H1 (cell line): Measurements from ENCODE around the gene PRKACA. TPM values are rescaled to one million over a fixed set of nuclear protein-coding genes. Genes with fewer than 3 reads are reported as not detected.
A peak's percentile ranks its signal among the peaks of the same experiment; 100 is the strongest.

Source experiments
- CTCF ChIA-PET: fragments of 300-600 bp; sonication (Branson Sonifier 250); formaldehyde crosslinking; loops from one replicate; lab custom pipeline; 2021; ENCODE audit not compliant: partially characterized antibody; lab: Charles Lee
- POLR2A ChIA-PET: fragments of 300-600 bp; sonication (Branson Sonifier 250); formaldehyde crosslinking; loops from one replicate; lab custom pipeline; 2021; ENCODE audit warnings: inconsistent platforms; ENCODE audit not compliant: partially characterized antibody; lab: Charles Lee
- DNase-seq, 2 experiments: peaks; one replicate each; pipeline versions ENCODE4 v3.0.0 to v3.0.0-alpha.2; 2010 to 2022; ENCODE audit warnings: low spot score in 2 of 2, low read depth in 1 of 2, mixed read lengths in 1 of 2
- FAIRE-seq: peaks from 2 replicates; lab custom pipeline; 2011; peaks lifted over from hg19 to GRCh38; lab: Jason Lieb, UNC
- H2AFZ ChIP-seq: 2 replicates; pipeline ENCODE4 v1.8.1; 2012; ENCODE audit warnings: low read length, inconsistent platforms
- H2AK5ac ChIP-seq: 2 replicates; pipeline ENCODE4 v1.6.1; 2013; ENCODE audit warnings: low read depth, low read length
- H2BK120ac ChIP-seq: replicated peaks from 2 replicates; pipeline ENCODE3; 2013; ENCODE audit warnings: low read depth, low read length, inconsistent platforms
- H2BK12ac ChIP-seq: 2 replicates; pipeline ENCODE4 v1.6.1; 2013; ENCODE audit warnings: low read depth, low read length
- H2BK15ac ChIP-seq: 2 replicates; pipeline ENCODE4 v1.6.1; 2013; ENCODE audit warnings: low read length
- H2BK20ac ChIP-seq: 2 replicates; pipeline ENCODE4 v1.6.1; 2013; ENCODE audit warnings: low read length
- H2BK5ac ChIP-seq: 2 replicates; pipeline ENCODE4 v1.6.1; 2013; ENCODE audit warnings: low read depth, low read length
- H3K14ac ChIP-seq: 2 replicates; pipeline ENCODE4 v1.6.1; 2013; ENCODE audit warnings: inconsistent platforms; ENCODE audit not compliant: insufficient read length
- H3K18ac ChIP-seq: 2 replicates; pipeline ENCODE4 v1.6.1; 2013; ENCODE audit warnings: low read length; ENCODE audit errors: extremely low read depth
- H3K23ac ChIP-seq: 2 replicates; pipeline ENCODE4 v1.6.1; 2013; ENCODE audit warnings: inconsistent platforms; ENCODE audit not compliant: insufficient read length
- H3K23me2 ChIP-seq: 2 replicates; pipeline ENCODE4 v1.6.1; 2013; ENCODE audit warnings: low read depth, low read length
- H3K27ac ChIP-seq: 2 replicates; pipeline ENCODE4 v1.6.1; 2011; ENCODE audit warnings: low read depth, low read length, inconsistent platforms
- H3K27me3 ChIP-seq, 4 experiments: replicated peaks in 1 of 4; 1 replicate in 1 of 4; 2 replicates in 3 of 4; pipeline versions ENCODE4 v1.6.1 to v1.8.1; 2011 to 2013; ENCODE audit warnings: low read length in 3 of 4, mild to moderate bottlenecking in 3 of 4, inconsistent platforms in 2 of 4, mixed read lengths in 2 of 4, moderate library complexity in 1 of 4; ENCODE audit not compliant: control insufficient read depth in 3 of 4, insufficient read depth in 3 of 4; ENCODE audit errors: extremely low read depth in 1 of 4
- H3K36me3 ChIP-seq, 4 experiments: 2 replicates each; pipeline versions ENCODE4 v1.6.1 to v1.8.1; 2011 to 2013; ENCODE audit warnings: mild to moderate bottlenecking in 4 of 4, low read length in 3 of 4, moderate library complexity in 2 of 4, control low read depth in 1 of 4, inconsistent platforms in 1 of 4; ENCODE audit not compliant: insufficient read depth in 4 of 4, control insufficient read depth in 2 of 4
- H3K4ac ChIP-seq: replicated peaks from 2 replicates; pipeline ENCODE3; 2013; ENCODE audit warnings: low read length, low read depth, mixed read lengths, inconsistent platforms; ENCODE audit not compliant: insufficient read length
- H3K4me1 ChIP-seq, 4 experiments: replicated peaks in 1 of 4; 1 replicate in 1 of 4; 2 replicates in 3 of 4; pipeline versions ENCODE4 v1.6.1 to v1.8.1; 2011 to 2013; ENCODE audit warnings: low read length in 3 of 4, inconsistent platforms in 2 of 4, mixed read lengths in 1 of 4; ENCODE audit not compliant: insufficient read depth in 4 of 4, control insufficient read depth in 3 of 4
- H3K4me2 ChIP-seq, 2 experiments: 2 replicates each; pipeline versions ENCODE4 v1.6.1 to v1.8.1; 2011 to 2013; ENCODE audit warnings: low read depth in 2 of 2, low read length in 2 of 2, control low read depth in 1 of 2, inconsistent platforms in 1 of 2, mild to moderate bottlenecking in 1 of 2; ENCODE audit not compliant: insufficient read depth in 1 of 2
- H3K4me3 ChIP-seq, 4 experiments: fragments of 200-600, 300-600 bp in 1 of 4; sonication (generic), shearing (Covaris generic), sonication (Bioruptor Twin) in 1 of 4; 2 replicates each; pipeline versions ENCODE4 v1.5.1 to v1.8.1; 2011 to 2016; ENCODE audit warnings: low read length in 4 of 4, low read depth in 3 of 4, control low read depth in 2 of 4, inconsistent platforms in 2 of 4, mild to moderate bottlenecking in 2 of 4, mixed read lengths in 1 of 4, moderate library complexity in 1 of 4; ENCODE audit not compliant: insufficient read depth in 2 of 4; ENCODE audit errors: extremely low read depth in 1 of 4
- H3K56ac ChIP-seq: replicated peaks from 2 replicates; pipeline ENCODE3; 2013; ENCODE audit warnings: low read depth, mild to moderate bottlenecking, mixed read lengths, low read length, inconsistent platforms; ENCODE audit not compliant: insufficient read length
- H3K79me1 ChIP-seq: 2 replicates; pipeline ENCODE4 v1.6.1; 2013; ENCODE audit warnings: low read depth, low read length, control low read depth
- H3K79me2 ChIP-seq, 2 experiments: 2 replicates each; pipeline versions ENCODE4 v1.6.1 to v1.8.1; 2012 to 2013; ENCODE audit warnings: low read length in 2 of 2, mild to moderate bottlenecking in 2 of 2, inconsistent platforms in 1 of 2; ENCODE audit not compliant: insufficient read depth in 2 of 2, control insufficient read depth in 1 of 2
- H3K9ac ChIP-seq, 4 experiments: replicated peaks in 1 of 4; 1 replicate in 1 of 4; 2 replicates in 3 of 4; pipeline versions ENCODE4 v1.6.1 to v1.8.1; 2011 to 2013; ENCODE audit warnings: low read depth in 3 of 4, low read length in 3 of 4, control low read depth in 2 of 4, mild to moderate bottlenecking in 2 of 4, moderate library complexity in 2 of 4, inconsistent platforms in 1 of 4; ENCODE audit errors: extremely low read depth in 1 of 4
- H3K9me3 ChIP-seq, 2 experiments: 2 replicates each; pipeline versions ENCODE4 v1.6.1 to v1.8.1; 2012 to 2013; ENCODE audit warnings: mild to moderate bottlenecking in 2 of 2, moderate library complexity in 2 of 2, control low read depth in 1 of 2, inconsistent platforms in 1 of 2, low read depth in 1 of 2, low read length in 1 of 2, mixed read lengths in 1 of 2; ENCODE audit not compliant: insufficient read depth in 2 of 2
- H4K20me1 ChIP-seq, 2 experiments: replicated peaks in 1 of 2; 2 replicates each; pipeline versions ENCODE3 to v1.8.1; 2011 to 2013; ENCODE audit warnings: inconsistent platforms in 2 of 2, low read length in 2 of 2, mild to moderate bottlenecking in 1 of 2; ENCODE audit not compliant: insufficient read depth in 2 of 2, control insufficient read depth in 1 of 2
- H4K5ac ChIP-seq: 2 replicates; pipeline ENCODE4 v1.6.1; 2013; ENCODE audit warnings: low read length, low read depth, mixed read lengths, inconsistent platforms; ENCODE audit not compliant: insufficient read length
- H4K8ac ChIP-seq: 2 replicates; pipeline ENCODE4 v1.8.0; 2013; ENCODE audit warnings: mild to moderate bottlenecking, moderate library complexity, low read length, inconsistent platforms; ENCODE audit not compliant: insufficient read depth; ENCODE audit errors: extremely low read depth
- H4K91ac ChIP-seq: replicated peaks from 2 replicates; pipeline ENCODE3; 2013; ENCODE audit warnings: low read length, mixed read lengths, inconsistent platforms; ENCODE audit not compliant: insufficient read length
- E2F6 ChIP-seq: IDR thresholded peaks from 2 replicates; pipeline ENCODE4 v1.6.1; 2012; ENCODE audit warnings: inconsistent platforms
- EZH2 ChIP-seq: fragments of 200-600 bp; sonication (generic); IDR thresholded peaks from 2 replicates; pipeline ENCODE4 v1.7.1; 2012; ENCODE audit warnings: low read depth, mild to moderate bottlenecking, moderate library complexity, low read length, inconsistent platforms; ENCODE audit not compliant: severe bottlenecking
- KDM4A ChIP-seq: IDR thresholded peaks from one replicate; pipeline ENCODE4 v1.7.1; 2012; ENCODE audit warnings: low read depth, mild to moderate bottlenecking, moderate library complexity, low read length, inconsistent platforms; ENCODE audit not compliant: severe bottlenecking
- WGBS, 2 experiments: shearing (Covaris generic) in 1 of 2; methylation state at CpG; one replicate each; pipeline versions ENCODE4 v1.1.6 to v1.1.7; 2013 to 2015; ENCODE audit warnings: low lambda C conversion rate in 2 of 2, mixed read lengths in 2 of 2, inconsistent platforms in 1 of 2, low coverage in 1 of 2, missing lambda C conversion rate in 1 of 2; ENCODE audit not compliant: insufficient replicate concordance in 2 of 2, insufficient coverage in 1 of 2, insufficient read length in 1 of 2; ENCODE audit errors: extremely low coverage in 1 of 2, missing lambda C conversion rate in 1 of 2; 5-methylcytosine and 5-hydroxymethylcytosine counted together
- polyA plus RNA-seq, 7 experiments: library from polyadenylated mRNA; depleted of rRNA in 3 of 7; stranded (reverse) in 5 of 7; unstranded in 2 of 7; fragments of >200 nt in 5 of 7; fragments of 200-250 nt in 2 of 7; gene quantifications; 1 replicate in 5 of 7; 2 replicates in 1 of 7; 4 replicates in 1 of 7; pipeline versions ENCODE4 v1.2.1 to v1.2.3, GENCODE V29; 2011 to 2013; ENCODE audit warnings: missing spikeins in 2 of 7, mixed read lengths in 2 of 7
- total RNA-seq: library from RNA; stranded (reverse); fragmentation: NEBNext Ultra II Directional; extraction: Animal tissue kit (Norgen Biotek cat#: 25700); gene quantifications from 2 replicates; pipeline ENCODE4 v1.2.1, GENCODE V29; 2021

PRKACA gene
- total and polyA plus RNA-seq, 2 of the 8 experiments (the other 6 are each of a cell fraction or from before 2014, with no cell fraction given), result 14.2 to 48.2 TPM

DNA sequence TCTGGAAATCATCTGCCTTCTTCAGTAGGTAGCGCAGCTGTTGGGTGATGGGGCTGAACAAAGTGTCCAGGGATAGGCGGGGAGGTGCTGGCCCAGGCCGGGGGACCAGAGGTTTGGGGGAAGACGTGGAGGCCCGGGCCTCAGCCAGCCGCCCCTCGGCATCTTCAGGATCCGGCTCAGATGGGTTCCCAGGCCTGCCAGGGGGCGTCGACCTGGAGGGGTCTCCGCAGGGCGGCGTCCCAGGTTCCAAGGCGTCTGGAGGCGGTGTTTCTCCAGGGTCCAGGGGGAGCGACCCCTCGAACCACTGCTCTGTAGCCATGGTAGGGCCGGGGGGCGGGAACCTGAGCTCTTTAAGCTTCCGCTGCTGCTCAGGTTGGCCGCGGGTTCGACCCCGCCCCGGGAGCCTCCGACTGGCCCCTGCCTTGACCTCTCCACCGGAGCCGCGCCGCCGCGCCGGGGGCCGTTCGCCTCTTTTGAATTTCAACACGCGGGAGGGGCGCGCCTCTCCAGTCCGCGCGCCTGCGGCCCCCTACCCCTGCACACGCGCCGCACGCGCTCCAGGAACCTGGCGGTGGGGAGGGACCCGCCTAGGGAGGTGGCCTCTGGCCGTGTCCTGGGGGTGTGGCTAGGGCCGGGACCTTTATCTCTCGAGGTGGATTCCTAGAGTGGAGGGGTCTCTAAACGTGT, 32.1 kb downstream of the PRKACA start, which contains the start of gene C19orf67:
Gene C19orf67, minus strand, starts transcription at position 475 of the 687 bp plus-strand sequence. Its CDS starts 156 bp downstream, at position 319.
- Histone ChIP-seq H3K36me3 (peaks cover 0 to 13% (median 4%) of the 10 kb centered on the region in 4 experiments; a peak in 3 of 8 replicates), H3K4me3 (peak within 1 kb of the TSS; percentile 32 to 61 (median 40)), H2BK15ac (no peak within 1 kb of the TSS), H3K23ac (no peak within 1 kb of the TSS), H2BK12ac (no peak within 1 kb of the TSS), H3K4me2 (peak within 1 kb of the TSS; percentile 35 to 65), H2BK20ac (no peak within 1 kb of the TSS), H3K9ac (no peak within 1 kb of the TSS), H4K20me1 (peaks cover 4 to 8% of the 10 kb centered on the region in 2 experiments), H3K27ac (no peak within 1 kb of the TSS), H3K79me2 (no peaks in the 10 kb centered on the region), H4K5ac (no peak within 1 kb of the TSS), H3K18ac (no peak within 1 kb of the TSS; the same call in 1 of the 2 replicates), H3K9me3 (no peaks in the 10 kb centered on the region), H2AK5ac (no peak within 1 kb of the TSS), H3K23me2 (peaks cover 6% of the 10 kb centered on the region; the same call in 1 of the 2 replicates), H4K8ac (no peak within 1 kb of the TSS; the same call in none of the 2 replicates), H3K4me1 (peaks cover 0 to 7% (median 4%) of the 10 kb centered on the region in 4 experiments; a peak in 6 of 7 replicates), H4K91ac (no peak within 1 kb of the TSS), H3K56ac (no peak within 1 kb of the TSS), H3K4ac (no peak within 1 kb of the TSS), H2BK5ac (no peak within 1 kb of the TSS), H2BK120ac (no peak within 1 kb of the TSS), H2AFZ (no peak within 1 kb of the TSS), H3K79me1 (no peaks in the 10 kb centered on the region), H3K14ac (no peak within 1 kb of the TSS), H3K27me3 (peaks cover 0 to 6% (median 4%) of the 10 kb centered on the region in 4 experiments; a peak in 4 of 7 replicates)
- FAIRE-seq (no peak), DNase-seq (peak in 1 of 2 experiments; percentile 66)
- peak; percentile 42 for TF ChIP-seq KDM4A
- no peak for TF ChIP-seq EZH2
- TF ChIP-seq E2F6, result 0 out of 2 replicates have a peak, but pooled peaks have one; percentile 15
- POLR2A ChIA-PET, result interaction anchor here (1.1 to 1.5 kb wide), 2 partner anchors 51 to 61 kb away, joined by 4 to 5 read pairs; no protein-coding TSS in a partner anchor
- WGBS, 2 experiments, result 29% methylated on average over 52 of the region's 54 CpGs; no CpG with 5 or more reads in 1 of the 2 experiments
- CTCF ChIA-PET, result interaction anchor here (1.0 to 11.2 kb wide), 6 partner anchors 12 to 268 kb away, joined by 3 to 75 read pairs (median 7); partner anchors contain the start of genes MISP3 and PALM3
